Spinal cord (tissue), 10 donors: ENCODE results near the gene SPATA16. TPM values are rescaled to one million over a fixed set of nuclear protein-coding genes. Genes with fewer than 3 reads are reported as not detected.

Experiments
- DNase-seq, 6 donors: peaks; one replicate each; pipeline versions ENCODE4 v3.0.0 to v3.0.0-alpha.2; 2013 to 2015; ENCODE audit warnings: low spot score in 6 of 6, low read depth in 4 of 6
- H3K27ac ChIP-seq: one replicate; pipeline ENCODE4 v1.5.1; 2013; ENCODE audit warnings: low read depth, low read length, control low read depth
- H3K27me3 ChIP-seq: one replicate; pipeline ENCODE4 v1.6.1; 2013; ENCODE audit warnings: low read length; ENCODE audit not compliant: control insufficient read depth, insufficient read depth
- H3K36me3 ChIP-seq: one replicate; pipeline ENCODE4 v1.6.1; 2013; ENCODE audit warnings: low read length; ENCODE audit not compliant: control insufficient read depth, insufficient read depth
- H3K4me1 ChIP-seq: one replicate; pipeline ENCODE4 v1.6.1; 2013; ENCODE audit warnings: low read length; ENCODE audit not compliant: control insufficient read depth, insufficient read depth
- H3K4me3 ChIP-seq: one replicate; pipeline ENCODE4 v1.5.1; 2013; ENCODE audit warnings: low read depth, low read length, control low read depth
- H3K9me3 ChIP-seq: one replicate; pipeline ENCODE4 v1.6.1; 2013; ENCODE audit warnings: low read length; ENCODE audit not compliant: control insufficient read depth, insufficient read depth
- WGBS: methylation state at CpG from one replicate; pipeline ENCODE4 v1.1.5; 2013; ENCODE audit warnings: missing lambda C conversion rate; ENCODE audit not compliant: insufficient coverage; 5-methylcytosine and 5-hydroxymethylcytosine counted together
- polyA plus RNA-seq, 2 donors: library from polyadenylated mRNA; unstranded; fragments of 120-200 nt; gene quantifications; one replicate each; pipeline ENCODE4 v1.2.1, GENCODE V29; 2013; ENCODE audit not compliant: insufficient read length in 2 of 2
- total RNA-seq, 2 donors: library from RNA; depleted of rRNA in 1 of 2; stranded (reverse); fragments of 120-200 nt in 1 of 2; fragments of >200 nt in 1 of 2; gene quantifications; one replicate each; pipeline versions ENCODE4 v1.2.3 to v1.2.4, GENCODE V29; 2013 to 2014
- donor health status: healthy.

The SPATA16 gene
- total and polyA plus RNA-seq, 4 donors, result not detected

- H3K4me3 ChIP-seq, result no peak overlapping the region
- WGBS, result 54% methylated on average over 2 of the region's 3 CpGs
- no peaks in the 10 kb centered on the region for H3K4me1 ChIP-seq
- H3K36me3 ChIP-seq, result no peaks in the 10 kb centered on the region
- no peak overlapping the region for H3K27ac ChIP-seq
- DNase-seq, result no peak
- no peaks in the 10 kb centered on the region for H3K27me3 ChIP-seq
- no peaks in the 10 kb centered on the region for H3K9me3 ChIP-seq
Observed at GRCh38 chr3:173013219-173013832, 127.7 kb downstream of the SPATA16 start.

- WGBS, result 98% methylated on average over 6 of the region's 6 CpGs
- no peak for DNase-seq
- H3K9me3 ChIP-seq, result no peaks in the 10 kb centered on the region
- H3K27ac ChIP-seq, result no peak overlapping the region
- H3K27me3 ChIP-seq, result no peaks in the 10 kb centered on the region
- no peak overlapping the region for H3K4me3 ChIP-seq
- no peaks in the 10 kb centered on the region for H3K4me1 ChIP-seq
- H3K36me3 ChIP-seq, result no peaks in the 10 kb centered on the region
Observed at GRCh38 chr3:173009410-173009809, 131.6 kb downstream of the SPATA16 start.

GRCh38 chr3:173008978-173009377, 132.1 kb downstream of the SPATA16 start:
- 100% methylated on average over 1 of the region's 3 CpGs for WGBS
- Histone ChIP-seq H3K27ac (no peak overlapping the region), H3K4me1 (no peaks in the 10 kb centered on the region), H3K36me3 (no peaks in the 10 kb centered on the region), H3K9me3 (no peaks in the 10 kb centered on the region), H3K4me3 (no peak overlapping the region), H3K27me3 (no peaks in the 10 kb centered on the region)
- no peak for DNase-seq

GRCh38 chr3:173007079-173007723, 133.8 kb downstream of the SPATA16 start:
- no peak for DNase-seq
- Histone ChIP-seq H3K9me3 (no peaks in the 10 kb centered on the region), H3K27ac (no peak overlapping the region), H3K36me3 (no peaks in the 10 kb centered on the region), H3K4me1 (no peaks in the 10 kb centered on the region), H3K27me3 (no peaks in the 10 kb centered on the region), H3K4me3 (no peak overlapping the region)
- WGBS, result 71% methylated on average over 3 of the region's 3 CpGs

- Histone ChIP-seq H3K36me3 (no peaks in the 10 kb centered on the region), H3K27ac (no peak overlapping the region), H3K27me3 (no peaks in the 10 kb centered on the region), H3K4me1 (no peaks in the 10 kb centered on the region), H3K9me3 (no peaks in the 10 kb centered on the region), H3K4me3 (no peak overlapping the region)
- no peak for DNase-seq
Observed at GRCh38 chr3:173006006-173006405, 135.0 kb downstream of the SPATA16 start.

- Histone ChIP-seq H3K27ac (no peak overlapping the region), H3K4me1 (no peaks in the 10 kb centered on the region), H3K27me3 (no peaks in the 10 kb centered on the region), H3K36me3 (no peaks in the 10 kb centered on the region), H3K9me3 (no peaks in the 10 kb centered on the region), H3K4me3 (no peak overlapping the region)
- no peak for DNase-seq
- WGBS, result no CpG with 5 or more reads among the region's 6 CpGs
Observed at GRCh38 chr3:173004681-173005080, 136.4 kb downstream of the SPATA16 start.

- WGBS, result no CpG with 5 or more reads among the region's 3 CpGs
- H3K27me3 ChIP-seq, result no peaks in the 10 kb centered on the region
- H3K4me1 ChIP-seq, result no peaks in the 10 kb centered on the region
- H3K36me3 ChIP-seq, result no peaks in the 10 kb centered on the region
- H3K9me3 ChIP-seq, result no peaks in the 10 kb centered on the region
- no peak overlapping the region for H3K27ac ChIP-seq
- no peak for DNase-seq
- H3K4me3 ChIP-seq, result no peak overlapping the region
Observed at GRCh38 chr3:173003956-173004355, 137.1 kb downstream of the SPATA16 start.

GRCh38 chr3:173003471-173003870, 137.6 kb downstream of the SPATA16 start:
- no peak overlapping the region for H3K4me3 ChIP-seq
- no peaks in the 10 kb centered on the region for H3K36me3 ChIP-seq
- no peaks in the 10 kb centered on the region for H3K9me3 ChIP-seq
- no peak for DNase-seq
- no peak overlapping the region for H3K27ac ChIP-seq
- H3K4me1 ChIP-seq, result no peaks in the 10 kb centered on the region
- H3K27me3 ChIP-seq, result no peaks in the 10 kb centered on the region
- WGBS, result 100% methylated on average over 1 of the region's 2 CpGs

GRCh38 chr3:173001622-173002021, 139.4 kb downstream of the SPATA16 start:
- Histone ChIP-seq H3K27ac (no peak overlapping the region), H3K9me3 (no peaks in the 10 kb centered on the region), H3K27me3 (no peaks in the 10 kb centered on the region), H3K36me3 (no peaks in the 10 kb centered on the region), H3K4me1 (no peaks in the 10 kb centered on the region), H3K4me3 (no peak overlapping the region)
- DNase-seq, result no peak

GRCh38 chr3:173000553-173000952, 140.5 kb downstream of the SPATA16 start:
- Histone ChIP-seq H3K4me1 (no peaks in the 10 kb centered on the region), H3K9me3 (no peaks in the 10 kb centered on the region), H3K27me3 (no peaks in the 10 kb centered on the region), H3K27ac (no peak overlapping the region), H3K36me3 (no peaks in the 10 kb centered on the region), H3K4me3 (no peak overlapping the region)
- DNase-seq, result no peak
